HepG2 (cell line): Measurements from ENCODE around the gene WNT7B. TPM values are rescaled to one million over a fixed set of nuclear protein-coding genes. Genes with fewer than 3 reads are reported as not detected.

Source experiments
- ATAC-seq: fragments of 200-7000 bp; cut with Tn5 transposase; 3 replicates; pipeline ENCODE4 v1.9.1; 2020; ENCODE audit warnings: mild to moderate bottlenecking, moderate library complexity
- BruUV-seq: library from RNA; stranded (reverse); fragments of 400-500 nt; replicated peaks from 2 replicates; lab custom pipeline; 2021; lab: Mats Ljungman, UMichigan
- CTCF ChIA-PET: fragments of 300-600 bp; formaldehyde crosslinking; extraction: SDS; loops from one replicate; lab custom pipeline; 2021; ENCODE audit warnings: low total read pairs, inconsistent platforms, low intra/inter-chr PET ratio; lab: Yijun Ruan, JAX
- POLR2A ChIA-PET: fragments of 350-600 bp; sonication (Branson Sonifier 250); formaldehyde crosslinking; loops from one replicate; lab custom pipeline; 2020; ENCODE audit warnings: antibody characterized with exemption, inconsistent platforms; lab: Yijun Ruan, JAX
- DNase-seq: peaks from one replicate; pipeline ENCODE4 v3.0.0-alpha.2; 2015; ENCODE audit warnings: low spot score
- FAIRE-seq: peaks from 3 replicates; lab custom pipeline; 2011; peaks lifted over from hg19 to GRCh38; lab: Jason Lieb, UNC
- H2AFZ ChIP-seq: one replicate; pipeline ENCODE4 v1.6.1; 2011; ENCODE audit warnings: low read length, inconsistent platforms
- H3K27ac ChIP-seq: fragments of 300-600 bp; 3 replicates; pipeline ENCODE4 v1.8.0; 2011; ENCODE audit warnings: mixed run types, mild to moderate bottlenecking, mixed read lengths, low read length, inconsistent platforms; ENCODE audit not compliant: insufficient read depth; ENCODE audit errors: extremely low read length
- H3K27me3 ChIP-seq, 2 experiments: fragments of 200-600 bp in 1 of 2; 2 replicates in 1 of 2; 3 replicates in 1 of 2; pipeline versions ENCODE4 v1.6.0 to v1.8.0; 2011; ENCODE audit warnings: low read length in 2 of 2, mild to moderate bottlenecking in 2 of 2, moderate library complexity in 2 of 2, inconsistent platforms in 1 of 2; ENCODE audit not compliant: insufficient read depth in 2 of 2, control insufficient read depth in 1 of 2
- H3K36me3 ChIP-seq, 2 experiments: fragments of 200-600 bp in 1 of 2; replicated peaks in 1 of 2; 2 replicates in 1 of 2; 3 replicates in 1 of 2; pipeline versions ENCODE4 v1.5.1 to v1.8.0; 2011; ENCODE audit warnings: low read length in 2 of 2, inconsistent platforms in 1 of 2; ENCODE audit not compliant: insufficient read depth in 2 of 2, control insufficient read depth in 1 of 2
- H3K4me1 ChIP-seq: 2 replicates; pipeline ENCODE4 v1.5.1; 2012; ENCODE audit warnings: low read length, inconsistent platforms; ENCODE audit not compliant: insufficient read depth
- H3K4me2 ChIP-seq: 2 replicates; pipeline ENCODE4 v1.6.0; 2011; ENCODE audit warnings: low read depth, low read length, inconsistent platforms
- H3K4me3 ChIP-seq, 3 experiments: fragments of 200-600 bp in 1 of 3; sonication (generic), shearing (Covaris generic) in 1 of 3; replicated peaks in 1 of 3; 2 replicates each; pipeline ENCODE4 v1.5.1; 2011 to 2016; ENCODE audit warnings: low read length in 3 of 3, inconsistent platforms in 2 of 3, low read depth in 2 of 3, mild to moderate bottlenecking in 2 of 3, control low read depth in 1 of 3, mixed read lengths in 1 of 3; ENCODE audit not compliant: insufficient read depth in 1 of 3
- H3K79me2 ChIP-seq: one replicate; pipeline ENCODE4 v1.6.1; 2011; ENCODE audit warnings: low read length, inconsistent platforms; ENCODE audit not compliant: insufficient read depth
- H3K9ac ChIP-seq: 2 replicates; pipeline ENCODE4 v1.6.0; 2011; ENCODE audit warnings: mild to moderate bottlenecking, low read depth, low read length, inconsistent platforms; ENCODE audit not compliant: insufficient read depth
- H3K9me3 ChIP-seq: 2 replicates; pipeline ENCODE4 v1.5.1; 2012; ENCODE audit warnings: mild to moderate bottlenecking, low read length
- H4K20me1 ChIP-seq: 2 replicates; pipeline ENCODE4 v1.6.0; 2011; ENCODE audit warnings: inconsistent platforms, mild to moderate bottlenecking, low read length, moderate library complexity; ENCODE audit not compliant: insufficient read depth
- FOSL2 ChIP-seq: sonication (generic); formaldehyde crosslinking; IDR thresholded peaks from 2 replicates; pipeline ENCODE4 v1.4.0; 2020; ENCODE audit warnings: missing genetic modification reagents
- GTF3A ChIP-seq: sonication (generic); formaldehyde crosslinking; conservative IDR thresholded peaks from 2 replicates; pipeline ENCODE4 v1.4.0; 2020; ENCODE audit warnings: mild to moderate bottlenecking, missing genetic modification reagents
- HNF4A ChIP-seq: sonication (generic); formaldehyde crosslinking; IDR thresholded peaks from 2 replicates; pipeline ENCODE4 v1.4.0; 2020; ENCODE audit warnings: missing genetic modification reagents
- HNRNPH1 ChIP-seq: fragments of 200-400 bp; formaldehyde crosslinking; optimal IDR thresholded peaks from 2 replicates; pipeline ENCODE3; 2017; ENCODE audit warnings: mild to moderate bottlenecking, low read depth, low read length
- SALL1 ChIP-seq: sonication (generic); formaldehyde crosslinking; IDR thresholded peaks from 2 replicates; pipeline ENCODE4 v1.8.0; 2022; ENCODE audit warnings: mild to moderate bottlenecking, missing genetic modification reagents
- TSC22D2 ChIP-seq: sonication (generic); formaldehyde crosslinking; IDR thresholded peaks from 2 replicates; pipeline ENCODE4 v1.5.1; 2020; ENCODE audit warnings: missing genetic modification reagents, mild to moderate bottlenecking, borderline replicate concordance
- ZFX ChIP-seq: sonication (generic); formaldehyde crosslinking; IDR thresholded peaks from 2 replicates; pipeline ENCODE4 v1.4.0; 2020; ENCODE audit warnings: mild to moderate bottlenecking, low read depth, missing genetic modification reagents, moderate library complexity
- ZNF432 ChIP-seq: sonication (generic); formaldehyde crosslinking; IDR thresholded peaks from 2 replicates; pipeline ENCODE4 v1.5.0; 2020; ENCODE audit warnings: missing genetic modification reagents, mild to moderate bottlenecking, borderline replicate concordance
- ZNF703 ChIP-seq: sonication (generic); formaldehyde crosslinking; IDR thresholded peaks from 2 replicates; pipeline ENCODE4 v1.5.1; 2020; ENCODE audit warnings: missing genetic modification reagents, mild to moderate bottlenecking, moderate library complexity, borderline replicate concordance
- WGBS: methylation state at CpG from one replicate; pipeline ENCODE4 v1.1.6; 2017; ENCODE audit warnings: low lambda C conversion rate; 5-methylcytosine and 5-hydroxymethylcytosine counted together
- in situ Hi-C: cut with HindIII; loops from 2 replicates; pipeline ENCODE4 v1.10.0; 2017; ENCODE audit warnings: low pct_unique_long_range_greater_than_20kb; ENCODE audit not compliant: extremely low pct_ligation_motif_present
- intact Hi-C: fragments of 100-400 bp; cut with micrococcal nuclease; formaldehyde crosslinking; loops from one replicate; pipeline ENCODE4 v1.10.0; 2022; ENCODE audit not compliant: unreplicated experiment
- polyA plus RNA-seq, 8 experiments: library from polyadenylated mRNA; depleted of rRNA in 3 of 8; stranded (reverse) in 7 of 8; unstranded in 1 of 8; fragments of >200 nt; fragmentation: Illumina TruSeq in 4 of 8; extraction: Trizol in 4 of 8; gene quantifications; 2 replicates each; pipeline versions ENCODE4 v1.2.1 to v1.2.3, GENCODE V29; 2011 to 2016; ENCODE audit warnings: low read depth in 4 of 8, missing spikeins in 1 of 8, mixed read lengths in 1 of 8; ENCODE audit not compliant: insufficient read depth in 1 of 8
- total RNA-seq, 5 experiments: library from RNA; depleted of rRNA; stranded (reverse); fragments of >200 nt; fragmentation: Illumina TruSeq; extraction: Trizol; gene quantifications; 2 replicates each; pipeline ENCODE4 v1.2.3, GENCODE V29; 2016; ENCODE audit warnings: low read depth in 1 of 5
- TF ChIP-seq, protein P1 (sequence below): sonication (generic); formaldehyde crosslinking; IDR thresholded peaks from 2 replicates; pipeline ENCODE4 v1.5.1; 2020; ENCODE audit warnings: mild to moderate bottlenecking, missing genetic modification reagents, moderate library complexity
- TF ChIP-seq, protein P2 (sequence below): sonication (generic); formaldehyde crosslinking; IDR thresholded peaks from 2 replicates; pipeline ENCODE4 v1.4.0; 2020; ENCODE audit warnings: missing genetic modification reagents
- TF ChIP-seq, protein P3 (sequence below): sonication (generic); formaldehyde crosslinking; IDR thresholded peaks from 2 replicates; pipeline ENCODE4 v1.8.0; 2022; ENCODE audit warnings: mild to moderate bottlenecking, missing genetic modification reagents; ENCODE audit not compliant: insufficient replicate concordance
- TF ChIP-seq, protein P4 (sequence below): sonication (generic); formaldehyde crosslinking; IDR thresholded peaks from 2 replicates; pipeline ENCODE4 v1.5.0; 2020; ENCODE audit warnings: missing genetic modification reagents, mild to moderate bottlenecking, borderline replicate concordance
- TF ChIP-seq, protein P5 (sequence below): IDR thresholded peaks from 2 replicates; pipeline ENCODE4 v1.6.1; 2012; ENCODE audit warnings: low read depth, low read length, improper control_type of control experiment

The WNT7B gene
- total and polyA plus RNA-seq, 2 of the 13 experiments (the other 11 are each of a cell fraction or from before 2014, with no cell fraction given) = 0.09 TPM; not detected in 1

DNA sequence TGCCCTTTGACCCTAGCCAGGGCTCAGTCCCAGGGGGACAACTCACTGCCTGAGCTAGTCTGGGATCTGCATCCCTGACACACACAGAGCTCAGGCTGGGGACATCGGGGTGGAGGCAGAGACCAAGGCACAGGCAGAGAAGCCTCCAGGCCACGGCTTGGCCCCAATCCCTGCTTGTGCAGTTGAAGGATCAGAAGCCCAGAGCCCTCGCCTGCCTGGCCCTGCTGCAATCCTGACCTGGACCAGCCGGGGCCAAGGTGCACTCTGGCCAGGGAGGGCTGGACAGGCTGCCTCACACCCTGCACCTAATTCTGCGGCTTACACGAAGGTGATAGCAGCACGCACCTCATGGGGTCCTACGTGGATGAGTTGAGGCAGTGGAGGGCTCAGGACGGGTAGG, 34.6 kb downstream of the WNT7B start:
- Histone ChIP-seq H3K9ac (no peak overlapping the region), H3K79me2 (no peaks in the 10 kb centered on the region), H3K4me2 (no peak overlapping the region), H3K27me3 (peaks cover 12 to 59% of the 10 kb centered on the region in 2 experiments), H3K9me3 (no peaks in the 10 kb centered on the region), H2AFZ (no peak overlapping the region), H4K20me1 (no peaks in the 10 kb centered on the region), H3K4me1 (peaks cover 10% of the 10 kb centered on the region), H3K4me3 (no peak overlapping the region)
- in situ Hi-C loops = no loop called here
- CTCF ChIA-PET = no interaction called here
- ATAC-seq (peak; percentile 83), FAIRE-seq (no peak)
- BruUV-seq = no TSS peak
- TF ChIP-seq, protein P1, sequence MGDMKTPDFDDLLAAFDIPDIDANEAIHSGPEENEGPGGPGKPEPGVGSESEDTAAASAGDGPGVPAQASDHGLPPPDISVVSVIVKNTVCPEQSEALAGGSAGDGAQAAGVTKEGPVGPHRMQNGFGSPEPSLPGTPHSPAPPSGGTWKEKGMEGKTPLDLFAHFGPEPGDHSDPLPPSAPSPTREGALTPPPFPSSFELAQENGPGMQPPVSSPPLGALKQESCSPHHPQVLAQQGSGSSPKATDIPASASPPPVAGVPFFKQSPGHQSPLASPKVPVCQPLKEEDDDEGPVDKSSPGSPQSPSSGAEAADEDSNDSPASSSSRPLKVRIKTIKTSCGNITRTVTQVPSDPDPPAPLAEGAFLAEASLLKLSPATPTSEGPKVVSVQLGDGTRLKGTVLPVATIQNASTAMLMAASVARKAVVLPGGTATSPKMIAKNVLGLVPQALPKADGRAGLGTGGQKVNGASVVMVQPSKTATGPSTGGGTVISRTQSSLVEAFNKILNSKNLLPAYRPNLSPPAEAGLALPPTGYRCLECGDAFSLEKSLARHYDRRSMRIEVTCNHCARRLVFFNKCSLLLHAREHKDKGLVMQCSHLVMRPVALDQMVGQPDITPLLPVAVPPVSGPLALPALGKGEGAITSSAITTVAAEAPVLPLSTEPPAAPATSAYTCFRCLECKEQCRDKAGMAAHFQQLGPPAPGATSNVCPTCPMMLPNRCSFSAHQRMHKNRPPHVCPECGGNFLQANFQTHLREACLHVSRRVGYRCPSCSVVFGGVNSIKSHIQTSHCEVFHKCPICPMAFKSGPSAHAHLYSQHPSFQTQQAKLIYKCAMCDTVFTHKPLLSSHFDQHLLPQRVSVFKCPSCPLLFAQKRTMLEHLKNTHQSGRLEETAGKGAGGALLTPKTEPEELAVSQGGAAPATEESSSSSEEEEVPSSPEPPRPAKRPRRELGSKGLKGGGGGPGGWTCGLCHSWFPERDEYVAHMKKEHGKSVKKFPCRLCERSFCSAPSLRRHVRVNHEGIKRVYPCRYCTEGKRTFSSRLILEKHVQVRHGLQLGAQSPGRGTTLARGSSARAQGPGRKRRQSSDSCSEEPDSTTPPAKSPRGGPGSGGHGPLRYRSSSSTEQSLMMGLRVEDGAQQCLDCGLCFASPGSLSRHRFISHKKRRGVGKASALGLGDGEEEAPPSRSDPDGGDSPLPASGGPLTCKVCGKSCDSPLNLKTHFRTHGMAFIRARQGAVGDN (CRISPR knock-in tag) = peak; percentile 48
- no peak for TF ChIP-seq GTF3A
- TF ChIP-seq, protein P2, sequence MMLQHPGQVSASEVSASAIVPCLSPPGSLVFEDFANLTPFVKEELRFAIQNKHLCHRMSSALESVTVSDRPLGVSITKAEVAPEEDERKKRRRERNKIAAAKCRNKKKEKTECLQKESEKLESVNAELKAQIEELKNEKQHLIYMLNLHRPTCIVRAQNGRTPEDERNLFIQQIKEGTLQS (CRISPR knock-in tag) = no peak
- TF ChIP-seq, protein P3, sequence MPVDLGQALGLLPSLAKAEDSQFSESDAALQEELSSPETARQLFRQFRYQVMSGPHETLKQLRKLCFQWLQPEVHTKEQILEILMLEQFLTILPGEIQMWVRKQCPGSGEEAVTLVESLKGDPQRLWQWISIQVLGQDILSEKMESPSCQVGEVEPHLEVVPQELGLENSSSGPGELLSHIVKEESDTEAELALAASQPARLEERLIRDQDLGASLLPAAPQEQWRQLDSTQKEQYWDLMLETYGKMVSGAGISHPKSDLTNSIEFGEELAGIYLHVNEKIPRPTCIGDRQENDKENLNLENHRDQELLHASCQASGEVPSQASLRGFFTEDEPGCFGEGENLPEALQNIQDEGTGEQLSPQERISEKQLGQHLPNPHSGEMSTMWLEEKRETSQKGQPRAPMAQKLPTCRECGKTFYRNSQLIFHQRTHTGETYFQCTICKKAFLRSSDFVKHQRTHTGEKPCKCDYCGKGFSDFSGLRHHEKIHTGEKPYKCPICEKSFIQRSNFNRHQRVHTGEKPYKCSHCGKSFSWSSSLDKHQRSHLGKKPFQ = no peak
- 0 out of 2 replicates have a peak, but pooled peaks have one; percentile 34 for TF ChIP-seq HNF4A
- TF ChIP-seq ZFX (CRISPR knock-in tag) = 0 out of 2 replicates have a peak, but pooled peaks have one; percentile 15
- TF ChIP-seq SALL1 (CRISPR knock-in tag) = peak; percentile 38; the same call in 1 of the 2 replicates
- TF ChIP-seq TSC22D2 (CRISPR knock-in tag) = no peak
- no peak for TF ChIP-seq ZNF432 (CRISPR knock-in tag)
- TF ChIP-seq, protein P4, sequence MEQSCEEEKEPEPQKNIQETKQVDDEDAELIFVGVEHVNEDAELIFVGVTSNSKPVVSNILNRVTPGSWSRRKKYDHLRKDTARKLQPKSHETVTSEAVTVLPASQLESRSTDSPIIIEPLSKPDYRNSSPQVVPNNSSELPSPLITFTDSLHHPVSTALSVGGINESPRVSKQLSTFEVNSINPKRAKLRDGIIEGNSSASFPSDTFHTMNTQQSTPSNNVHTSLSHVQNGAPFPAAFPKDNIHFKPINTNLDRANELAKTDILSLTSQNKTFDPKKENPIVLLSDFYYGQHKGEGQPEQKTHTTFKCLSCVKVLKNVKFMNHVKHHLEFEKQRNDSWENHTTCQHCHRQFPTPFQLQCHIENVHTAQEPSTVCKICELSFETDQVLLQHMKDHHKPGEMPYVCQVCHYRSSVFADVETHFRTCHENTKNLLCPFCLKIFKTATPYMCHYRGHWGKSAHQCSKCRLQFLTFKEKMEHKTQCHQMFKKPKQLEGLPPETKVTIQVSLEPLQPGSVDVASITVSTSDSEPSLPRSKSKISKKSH (CRISPR knock-in tag) = no peak
- no peak for TF ChIP-seq HNRNPH1
- no peak for TF ChIP-seq ZNF703 (CRISPR knock-in tag)
- no peak for TF ChIP-seq FOSL2
- TF ChIP-seq, protein P5, sequence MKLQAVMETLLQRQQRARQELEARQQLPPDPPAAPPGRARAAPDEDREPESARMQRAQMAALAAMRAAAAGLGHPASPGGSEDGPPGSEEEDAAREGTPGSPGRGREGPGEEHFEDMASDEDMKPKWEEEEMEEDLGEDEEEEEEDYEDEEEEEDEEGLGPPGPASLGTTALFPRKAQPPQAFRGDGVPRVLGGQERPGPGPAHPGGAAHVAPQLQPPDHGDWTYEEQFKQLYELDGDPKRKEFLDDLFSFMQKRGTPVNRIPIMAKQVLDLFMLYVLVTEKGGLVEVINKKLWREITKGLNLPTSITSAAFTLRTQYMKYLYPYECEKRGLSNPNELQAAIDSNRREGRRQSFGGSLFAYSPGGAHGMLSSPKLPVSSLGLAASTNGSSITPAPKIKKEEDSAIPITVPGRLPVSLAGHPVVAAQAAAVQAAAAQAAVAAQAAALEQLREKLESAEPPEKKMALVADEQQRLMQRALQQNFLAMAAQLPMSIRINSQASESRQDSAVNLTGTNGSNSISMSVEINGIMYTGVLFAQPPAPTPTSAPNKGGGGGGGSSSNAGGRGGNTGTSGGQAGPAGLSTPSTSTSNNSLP = no peak
- TF ChIP-seq, all 625 proteins: peak for 4
- no peak for DNase-seq
- H3K27ac ChIP-seq = no peak overlapping the region
- H3K36me3 ChIP-seq = no peaks in the 10 kb centered on the region
- WGBS = 10% methylated on average over 2 of the region's 9 CpGs
- POLR2A ChIA-PET = no interaction called here
- intact Hi-C loops = no loop called here
